K562 (cell line): ENCODE results near the gene AP1G2. TPM values are rescaled to one million over a fixed set of nuclear protein-coding genes. Genes with fewer than 3 reads are reported as not detected.

Source experiments
- BCL6 ChIP-seq: fragments of 250-450 bp; sonication (Bioruptor Pico); IDR thresholded peaks from 2 replicates; pipeline ENCODE4 v1.4.0; 2020
- BDP1 ChIP-seq: IDR thresholded peaks from 3 replicates; pipeline ENCODE4 v1.6.1; 2011; ENCODE audit not compliant: insufficient read length, insufficient read depth
- C11orf30 ChIP-seq: fragments of 450-650 bp; IDR thresholded peaks from 2 replicates; pipeline ENCODE4 v1.6.1; 2016; ENCODE audit warnings: low read depth, mild to moderate bottlenecking
- CHCHD3 ChIP-seq: fragments of 250-450 bp; sonication (Bioruptor Pico); IDR thresholded peaks from 2 replicates; pipeline ENCODE4 v2.1.2; 2022; ENCODE audit warnings: mild to moderate bottlenecking
- ELF2 ChIP-seq: fragments of 250-450 bp; sonication (Bioruptor Pico); IDR thresholded peaks from 2 replicates; pipeline ENCODE4 v1.5.0; 2021; ENCODE audit warnings: mild to moderate bottlenecking
- ETV6 ChIP-seq, 3 experiments: fragments of 150-350 bp in 1 of 3; sonication (generic) in 1 of 3; formaldehyde crosslinking in 1 of 3; IDR thresholded peaks; 2 replicates each; pipeline versions ENCODE4 v1.6.1 to v1.8.0; 2014 to 2022; ENCODE audit warnings: borderline replicate concordance in 2 of 3, low read depth in 2 of 3, antibody characterized with exemption in 1 of 3, low read length in 1 of 3, mild to moderate bottlenecking in 1 of 3, missing genetic modification reagents in 1 of 3
- HCFC1 ChIP-seq: IDR thresholded peaks from 2 replicates; pipeline ENCODE4 v1.6.1; 2012; ENCODE audit warnings: low read depth, low read length, improper control_type of control experiment
- HMGXB4 ChIP-seq: sonication (generic); formaldehyde crosslinking; IDR thresholded peaks from 2 replicates; pipeline ENCODE4 v1.8.1; 2023; ENCODE audit warnings: mild to moderate bottlenecking, missing genetic modification reagents
- LEF1 ChIP-seq: fragments of 450-650 bp; IDR thresholded peaks from 2 replicates; pipeline ENCODE4 v1.6.1; 2016; ENCODE audit warnings: mild to moderate bottlenecking
- NR2C1 ChIP-seq, 2 experiments: fragments of 450-650 bp; IDR thresholded peaks; 2 replicates each; pipeline ENCODE4 v1.6.1; 2017; ENCODE audit warnings: mild to moderate bottlenecking in 2 of 2, antibody characterized with exemption in 1 of 2, inconsistent platforms in 1 of 2, missing compliant biosample characterization in 1 of 2, missing genetic modification characterization in 1 of 2
- POLR2H ChIP-seq: IDR thresholded peaks from 2 replicates; pipeline ENCODE4 v1.6.1; 2016; ENCODE audit warnings: missing genetic modification characterization, low read depth, mild to moderate bottlenecking, control low read depth, missing compliant biosample characterization, moderate library complexity
- ZFP91 ChIP-seq: sonication (generic); formaldehyde crosslinking; IDR thresholded peaks from 2 replicates; pipeline ENCODE4 v1.8.0; 2022; ENCODE audit warnings: mild to moderate bottlenecking, missing genetic modification reagents
- ZNF780A ChIP-seq: fragments of 250-450 bp; sonication (Bioruptor Pico); IDR thresholded peaks from 2 replicates; pipeline ENCODE4 v1.5.0; 2021; ENCODE audit warnings: mild to moderate bottlenecking
- polyA plus RNA-seq, 8 experiments: library from polyadenylated mRNA; depleted of rRNA in 4 of 8; stranded (reverse) in 5 of 8; unstranded in 3 of 8; fragments of >200 nt; fragmentation: Nextera tagmentation in 2 of 8; fragmentation: Illumina TruSeq in 1 of 8; extraction: Ambion mirVana in 2 of 8; extraction: Trizol in 1 of 8; gene quantifications; 2 replicates each; pipeline versions ENCODE4 v1.2.1 to v1.2.3, GENCODE V29; 2011 to 2014; ENCODE audit warnings: inconsistent platforms in 1 of 8, missing spikeins in 1 of 8
- total RNA-seq, 7 experiments: library from RNA; depleted of rRNA in 6 of 7; stranded (reverse); fragments of >200 nt in 6 of 7; fragmentation: Illumina TruSeq in 2 of 7; extraction: Trizol in 2 of 7; gene quantifications; 2 replicates each; pipeline versions ENCODE4 v1.2.1 to v1.2.3, GENCODE V29; 2011 to 2021; ENCODE audit warnings: low replicate concordance in 1 of 7
- TF ChIP-seq, protein P1 (sequence below): fragments of 250-450 bp; sonication (Bioruptor Pico); IDR thresholded peaks from 2 replicates; pipeline ENCODE4 v1.4.0; 2020; ENCODE audit warnings: mild to moderate bottlenecking, moderate library complexity, borderline replicate concordance
- TF ChIP-seq, protein P2 (sequence below): fragments of 250-450 bp; sonication (Bioruptor Pico); IDR thresholded peaks from 2 replicates; pipeline ENCODE4 v1.8.0; 2021; ENCODE audit warnings: moderate library complexity, mild to moderate bottlenecking, inconsistent platforms
- TF ChIP-seq, protein P3 (sequence below): fragments of 250-450 bp; sonication (Bioruptor Pico); IDR thresholded peaks from 2 replicates; pipeline ENCODE4 v1.4.0; 2020; ENCODE audit warnings: mild to moderate bottlenecking, moderate library complexity

Gene AP1G2
- total and polyA plus RNA-seq, 9 of the 15 experiments (the other 6 are each of a cell fraction or from before 2014, with no cell fraction given) = 19.1 to 83.5 (median 33.3) TPM

GRCh38 chr14:23555882-23556699, 11.5 kb downstream of the AP1G2 start, which contains the start of gene THTPA (continued):
- TF ChIP-seq, protein P1, sequence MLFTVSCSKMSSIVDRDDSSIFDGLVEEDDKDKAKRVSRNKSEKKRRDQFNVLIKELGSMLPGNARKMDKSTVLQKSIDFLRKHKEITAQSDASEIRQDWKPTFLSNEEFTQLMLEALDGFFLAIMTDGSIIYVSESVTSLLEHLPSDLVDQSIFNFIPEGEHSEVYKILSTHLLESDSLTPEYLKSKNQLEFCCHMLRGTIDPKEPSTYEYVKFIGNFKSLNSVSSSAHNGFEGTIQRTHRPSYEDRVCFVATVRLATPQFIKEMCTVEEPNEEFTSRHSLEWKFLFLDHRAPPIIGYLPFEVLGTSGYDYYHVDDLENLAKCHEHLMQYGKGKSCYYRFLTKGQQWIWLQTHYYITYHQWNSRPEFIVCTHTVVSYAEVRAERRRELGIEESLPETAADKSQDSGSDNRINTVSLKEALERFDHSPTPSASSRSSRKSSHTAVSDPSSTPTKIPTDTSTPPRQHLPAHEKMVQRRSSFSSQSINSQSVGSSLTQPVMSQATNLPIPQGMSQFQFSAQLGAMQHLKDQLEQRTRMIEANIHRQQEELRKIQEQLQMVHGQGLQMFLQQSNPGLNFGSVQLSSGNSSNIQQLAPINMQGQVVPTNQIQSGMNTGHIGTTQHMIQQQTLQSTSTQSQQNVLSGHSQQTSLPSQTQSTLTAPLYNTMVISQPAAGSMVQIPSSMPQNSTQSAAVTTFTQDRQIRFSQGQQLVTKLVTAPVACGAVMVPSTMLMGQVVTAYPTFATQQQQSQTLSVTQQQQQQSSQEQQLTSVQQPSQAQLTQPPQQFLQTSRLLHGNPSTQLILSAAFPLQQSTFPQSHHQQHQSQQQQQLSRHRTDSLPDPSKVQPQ (CRISPR knock-in tag) = no peak
- no peak for TF ChIP-seq BDP1
- TF ChIP-seq ZFP91 (CRISPR knock-in tag) = no peak
- TF ChIP-seq POLR2H (tag) = no peak
- TF ChIP-seq BCL6 (CRISPR knock-in tag) = no peak
- TF ChIP-seq HMGXB4 (CRISPR knock-in tag) = no peak
- no peak for TF ChIP-seq LEF1
- peak; percentile 86 for TF ChIP-seq HCFC1
- TF ChIP-seq, protein P2, sequence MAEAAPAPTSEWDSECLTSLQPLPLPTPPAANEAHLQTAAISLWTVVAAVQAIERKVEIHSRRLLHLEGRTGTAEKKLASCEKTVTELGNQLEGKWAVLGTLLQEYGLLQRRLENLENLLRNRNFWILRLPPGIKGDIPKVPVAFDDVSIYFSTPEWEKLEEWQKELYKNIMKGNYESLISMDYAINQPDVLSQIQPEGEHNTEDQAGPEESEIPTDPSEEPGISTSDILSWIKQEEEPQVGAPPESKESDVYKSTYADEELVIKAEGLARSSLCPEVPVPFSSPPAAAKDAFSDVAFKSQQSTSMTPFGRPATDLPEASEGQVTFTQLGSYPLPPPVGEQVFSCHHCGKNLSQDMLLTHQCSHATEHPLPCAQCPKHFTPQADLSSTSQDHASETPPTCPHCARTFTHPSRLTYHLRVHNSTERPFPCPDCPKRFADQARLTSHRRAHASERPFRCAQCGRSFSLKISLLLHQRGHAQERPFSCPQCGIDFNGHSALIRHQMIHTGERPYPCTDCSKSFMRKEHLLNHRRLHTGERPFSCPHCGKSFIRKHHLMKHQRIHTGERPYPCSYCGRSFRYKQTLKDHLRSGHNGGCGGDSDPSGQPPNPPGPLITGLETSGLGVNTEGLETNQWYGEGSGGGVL (CRISPR knock-in tag) = no peak
- TF ChIP-seq ETV6 (IDR thresholded peaks at IDR 0.05; ENCODE audit: borderline replicate concordance in 1 of 2, low read depth in 2 of 2, low read length in 1 of 2) = no peak
- TF ChIP-seq ETV6 (CRISPR knock-in tag; IDR thresholded peaks at IDR 0.05; ENCODE audit: borderline replicate concordance) = no peak
- TF ChIP-seq NR2C1 (IDR thresholded peaks at IDR 0.05) = peak; percentile 43; the same call in 1 of the 2 replicates
- TF ChIP-seq NR2C1 (tag; IDR thresholded peaks at IDR 0.05) = peak; percentile 74
- TF ChIP-seq CHCHD3 (CRISPR knock-in tag) = no peak
- no peak for TF ChIP-seq ZNF780A
- 0 out of 2 replicates have a peak, but pooled peaks have one; percentile 26 for TF ChIP-seq ELF2 (CRISPR knock-in tag)
- TF ChIP-seq, protein P3, sequence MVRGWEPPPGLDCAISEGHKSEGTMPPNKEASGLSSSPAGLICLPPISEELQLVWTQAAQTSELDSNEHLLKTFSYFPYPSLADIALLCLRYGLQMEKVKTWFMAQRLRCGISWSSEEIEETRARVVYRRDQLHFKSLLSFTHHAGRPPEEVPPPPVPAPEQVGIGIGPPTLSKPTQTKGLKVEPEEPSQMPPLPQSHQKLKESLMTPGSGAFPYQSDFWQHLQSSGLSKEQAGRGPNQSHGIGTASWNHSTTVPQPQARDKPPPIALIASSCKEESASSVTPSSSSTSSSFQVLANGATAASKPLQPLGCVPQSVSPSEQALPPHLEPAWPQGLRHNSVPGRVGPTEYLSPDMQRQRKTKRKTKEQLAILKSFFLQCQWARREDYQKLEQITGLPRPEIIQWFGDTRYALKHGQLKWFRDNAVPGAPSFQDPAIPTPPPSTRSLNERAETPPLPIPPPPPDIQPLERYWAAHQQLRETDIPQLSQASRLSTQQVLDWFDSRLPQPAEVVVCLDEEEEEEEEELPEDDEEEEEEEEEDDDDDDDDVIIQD (CRISPR knock-in tag) = no peak
- peak; percentile 36; the same call in 1 of the 2 replicates for TF ChIP-seq C11orf30
